Central memory CD8-positive, alpha-beta T cell (primary cell): ENCODE measurements around the gene CYBC1.
"Not testable (repeated sequence)": the region's sequence is repeated elsewhere in the genome, so short reads cannot be mapped to it uniquely, and the experiment has no call there.

Experiments used
- ATAC-seq: fragments of 150-1000 bp; cut with Tn5 transposase; replicated peaks from 2 replicates; pipeline ENCODE4 v1.10.0; 2022; ENCODE audit warnings: mild to moderate bottlenecking, moderate FRiP score, moderate number of reproducible peaks; ENCODE audit not compliant: poor library complexity, severe bottlenecking; ENCODE audit errors: extremely low read depth
- DNase-seq, 2 donors: peaks; one replicate each; pipeline ENCODE4 v3.0.0; 2021; ENCODE audit warnings: low spot score in 2 of 2
- H3K27ac Mint-ChIP-seq: one replicate; pipeline ENCODE4 v1.8.0; 2022; ENCODE audit warnings: low read depth, mild to moderate bottlenecking, moderate library complexity, mixed read lengths
- H3K27me3 Mint-ChIP-seq: one replicate; pipeline ENCODE4 v1.8.0; 2022; ENCODE audit warnings: mixed read lengths
- H3K36me3 Mint-ChIP-seq: one replicate; pipeline ENCODE4 v1.8.0; 2022; ENCODE audit warnings: mild to moderate bottlenecking, moderate library complexity, mixed read lengths; ENCODE audit not compliant: insufficient read depth
- H3K4me1 Mint-ChIP-seq: one replicate; pipeline ENCODE4 v1.8.0; 2022; ENCODE audit warnings: mixed read lengths
- H3K4me3 Mint-ChIP-seq: one replicate; pipeline ENCODE4 v1.8.0; 2022; ENCODE audit warnings: mild to moderate bottlenecking, moderate library complexity, mixed read lengths
- H3K9me3 Mint-ChIP-seq: one replicate; pipeline ENCODE4 v1.8.0; 2022; ENCODE audit warnings: mixed read lengths

The CYBC1 gene

GRCh38 chr17:82468692-82469091, 18.1 kb upstream of the CYBC1 start:
- Mint-ChIP-seq H3K27me3 (no peaks in the 10 kb centered on the region), H3K36me3 (peaks cover 58% of the 10 kb centered on the region), H3K4me3 (no peak overlapping the region), H3K4me1 (peaks cover 23% of the 10 kb centered on the region), H3K9me3 (no peaks in the 10 kb centered on the region), H3K27ac (no peak overlapping the region)
- ATAC-seq (no peak), DNase-seq (no peak)

- Mint-ChIP-seq H3K36me3 (peaks cover 48% of the 10 kb centered on the region), H3K27me3 (no peaks in the 10 kb centered on the region), H3K4me1 (peaks cover 40% of the 10 kb centered on the region), H3K27ac (no peak overlapping the region), H3K9me3 (no peaks in the 10 kb centered on the region), H3K4me3 (no peak overlapping the region)
- ATAC-seq (no peak), DNase-seq (no peak)
Observed at GRCh38 chr17:82465023-82465603, 14.6 kb upstream of the CYBC1 start.

GRCh38 chr17:82464567-82464929, 14.0 kb upstream of the CYBC1 start:
- ATAC-seq (no peak), DNase-seq (no peak)
- Mint-ChIP-seq H3K36me3 (peaks cover 45% of the 10 kb centered on the region), H3K27ac (no peak overlapping the region), H3K4me1 (peaks cover 41% of the 10 kb centered on the region), H3K27me3 (no peaks in the 10 kb centered on the region), H3K9me3 (no peaks in the 10 kb centered on the region), H3K4me3 (no peak overlapping the region)

- H3K27ac Mint-ChIP-seq = peak overlapping the region; percentile 55
- no peaks in the 10 kb centered on the region for H3K27me3 Mint-ChIP-seq
- no peak overlapping the region for H3K4me3 Mint-ChIP-seq
- H3K36me3 Mint-ChIP-seq = peaks cover 46% of the 10 kb centered on the region
- H3K9me3 Mint-ChIP-seq = no peaks in the 10 kb centered on the region
- H3K4me1 Mint-ChIP-seq = peaks cover 46% of the 10 kb centered on the region
- ATAC-seq = no peak
- no peak for DNase-seq
Observed at GRCh38 chr17:82463925-82464566, 13.5 kb upstream of the CYBC1 start.

GRCh38 chr17:82463391-82463790, 12.8 kb upstream of the CYBC1 start:
- DNase-seq (no peak), ATAC-seq (no peak)
- Mint-ChIP-seq H3K36me3 (peaks cover 44% of the 10 kb centered on the region), H3K27me3 (no peaks in the 10 kb centered on the region), H3K27ac (peak overlapping the region; percentile 55), H3K9me3 (no peaks in the 10 kb centered on the region), H3K4me1 (peaks cover 45% of the 10 kb centered on the region), H3K4me3 (no peak overlapping the region)

- H3K27ac Mint-ChIP-seq = peak overlapping the region; percentile 69
- no peaks in the 10 kb centered on the region for H3K27me3 Mint-ChIP-seq
- peaks cover 56% of the 10 kb centered on the region for H3K4me1 Mint-ChIP-seq
- ATAC-seq = no peak
- no peak overlapping the region for H3K4me3 Mint-ChIP-seq
- H3K9me3 Mint-ChIP-seq = no peaks in the 10 kb centered on the region
- H3K36me3 Mint-ChIP-seq = peaks cover 46% of the 10 kb centered on the region
- DNase-seq = no peak
Observed at GRCh38 chr17:82461827-82462524, 11.4 kb upstream of the CYBC1 start.

GRCh38 chr17:82459936-82460335, 9.4 kb upstream of the CYBC1 start:
- H3K36me3 Mint-ChIP-seq = peaks cover 40% of the 10 kb centered on the region
- H3K4me3 Mint-ChIP-seq, H3K9me3 Mint-ChIP-seq, ATAC-seq, H3K27me3 Mint-ChIP-seq, H3K27ac Mint-ChIP-seq, DNase-seq: not testable (repeated sequence)
- peaks cover 48% of the 10 kb centered on the region for H3K4me1 Mint-ChIP-seq

- H3K4me3 Mint-ChIP-seq = peak overlapping the region; percentile 90
- no peaks in the 10 kb centered on the region for H3K9me3 Mint-ChIP-seq
- peaks cover 41% of the 10 kb centered on the region for H3K4me1 Mint-ChIP-seq
- peak; percentile 27 to 32 for DNase-seq
- H3K27ac Mint-ChIP-seq = peak overlapping the region; percentile 93
- peak; percentile 5 for ATAC-seq
- H3K27me3 Mint-ChIP-seq = no peaks in the 10 kb centered on the region
- H3K36me3 Mint-ChIP-seq = peaks cover 36% of the 10 kb centered on the region
Observed at GRCh38 chr17:82458885-82459424, 8.4 kb upstream of the CYBC1 start.

GRCh38 chr17:82458179-82458884, 7.8 kb upstream of the CYBC1 start, which contains the start of gene NARF:
NARF (plus strand) TSS chr17:82458741; CDS start chr17:82458804, 63 bp downstream.
- DNase-seq (peak; percentile 87 to 91), ATAC-seq (peak; percentile 98)
- no peaks in the 10 kb centered on the region for H3K27me3 Mint-ChIP-seq
- H3K36me3 Mint-ChIP-seq = peaks cover 33% of the 10 kb centered on the region
- H3K9me3 Mint-ChIP-seq = no peaks in the 10 kb centered on the region
- peak within 1 kb of the TSS; percentile 90 for H3K4me3 Mint-ChIP-seq
- H3K27ac Mint-ChIP-seq = peak within 1 kb of the TSS; percentile 93
- H3K4me1 Mint-ChIP-seq = peaks cover 35% of the 10 kb centered on the region

- H3K27ac Mint-ChIP-seq = peak overlapping the region; percentile 93
- H3K27me3 Mint-ChIP-seq = no peaks in the 10 kb centered on the region
- peaks cover 32% of the 10 kb centered on the region for H3K4me1 Mint-ChIP-seq
- DNase-seq = no peak
- peaks cover 33% of the 10 kb centered on the region for H3K36me3 Mint-ChIP-seq
- no peak for ATAC-seq
- H3K9me3 Mint-ChIP-seq = no peaks in the 10 kb centered on the region
- peak overlapping the region; percentile 90 for H3K4me3 Mint-ChIP-seq
Observed at GRCh38 chr17:82457929-82458178, 7.3 kb upstream of the CYBC1 start.

- H3K4me1 Mint-ChIP-seq = peaks cover 26% of the 10 kb centered on the region
- peak overlapping the region; percentile 93 for H3K27ac Mint-ChIP-seq
- ATAC-seq = no peak
- H3K36me3 Mint-ChIP-seq = peaks cover 28% of the 10 kb centered on the region
- peak overlapping the region; percentile 90 for H3K4me3 Mint-ChIP-seq
- no peak for DNase-seq
- H3K27me3 Mint-ChIP-seq = no peaks in the 10 kb centered on the region
- H3K9me3 Mint-ChIP-seq = no peaks in the 10 kb centered on the region
Observed at GRCh38 chr17:82457073-82457928, 6.7 kb upstream of the CYBC1 start.

- H3K27ac Mint-ChIP-seq = peak overlapping the region; percentile 65
- H3K4me1 Mint-ChIP-seq = peaks cover 33% of the 10 kb centered on the region
- H3K4me3 Mint-ChIP-seq, ATAC-seq, DNase-seq, H3K27me3 Mint-ChIP-seq, H3K9me3 Mint-ChIP-seq: not testable (repeated sequence)
- H3K36me3 Mint-ChIP-seq = peaks cover 28% of the 10 kb centered on the region
Observed at GRCh38 chr17:82453706-82454105, 3.2 kb upstream of the CYBC1 start.
